HFFc6 (cell line): ENCODE measurements around the gene UGT1A6. TPM values are rescaled to one million over a fixed set of nuclear protein-coding genes. Genes with fewer than 3 reads are reported as not detected.
"Not testable (repeated sequence)": the region's sequence is repeated elsewhere in the genome, so short reads cannot be mapped to it uniquely, and the experiment has no call there.

Experiments
- DNase-seq: peaks from one replicate; pipeline ENCODE4 v3.0.0-alpha.2; 2018
- H3K27ac Mint-ChIP-seq: 2 replicates; pipeline ENCODE4 v1.8.0; 2020; ENCODE audit warnings: mild to moderate bottlenecking, mixed read lengths
- H3K27me3 Mint-ChIP-seq: 2 replicates; pipeline ENCODE4 v1.8.0; 2021; ENCODE audit warnings: mild to moderate bottlenecking, moderate library complexity, mixed read lengths; ENCODE audit not compliant: insufficient read depth
- H3K36me3 Mint-ChIP-seq: 2 replicates; pipeline ENCODE4 v1.8.0; 2021; ENCODE audit warnings: low read depth, mixed read lengths
- H3K4me1 Mint-ChIP-seq: 2 replicates; pipeline ENCODE4 v1.8.0; 2020; ENCODE audit warnings: low read depth, mixed read lengths
- H3K4me3 Mint-ChIP-seq: 2 replicates; pipeline ENCODE4 v1.8.0; 2020; ENCODE audit warnings: mild to moderate bottlenecking, moderate library complexity, mixed read lengths
- H3K9me3 Mint-ChIP-seq: 2 replicates; pipeline ENCODE4 v1.8.0; 2020; ENCODE audit warnings: mild to moderate bottlenecking, mixed read lengths
- total RNA-seq, 6 experiments: library from RNA; stranded (reverse); fragmentation: NEBNext Ultra II Directional; extraction: Animal tissue kit (Norgen Biotek cat#: 25700); gene quantifications; 2 replicates in 1 of 6; 3 replicates in 5 of 6; pipeline ENCODE4 v1.2.3, GENCODE V29; 2021
- TF ChIP-seq, protein P1 (sequence below): fragments of 200-600 bp; sonication (generic); IDR thresholded peaks from 2 replicates; pipeline ENCODE4 v1.5.0; 2021; ENCODE audit warnings: antibody characterized with exemption, mild to moderate bottlenecking

UGT1A6 gene
- total RNA-seq, 6 experiments from 2014 or later: not detected

DNA sequence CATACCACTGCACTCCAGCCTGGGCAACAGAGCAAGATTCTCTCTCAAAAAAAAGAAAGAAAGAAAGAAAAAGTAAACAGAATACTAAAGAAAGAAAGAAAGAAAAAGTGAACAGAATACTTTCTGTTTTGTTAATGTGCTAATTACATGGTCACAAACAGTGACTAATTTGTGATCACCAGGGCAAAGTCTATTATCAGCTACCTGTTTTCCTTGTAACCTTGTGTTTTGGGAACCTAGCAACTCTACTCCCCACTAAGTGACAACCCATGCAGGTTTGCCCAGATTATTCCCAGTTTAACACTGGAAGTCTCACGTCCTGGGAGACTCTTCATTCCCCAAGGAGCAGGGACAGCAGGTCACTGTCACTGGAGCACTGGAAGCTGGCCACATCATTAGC, 37.6 kb upstream of the UGT1A6 start:
- Mint-ChIP-seq H3K27ac (no peak overlapping the region), H3K36me3 (no peaks in the 10 kb centered on the region), H3K4me3 (no peak overlapping the region), H3K9me3 (no peaks in the 10 kb centered on the region), H3K27me3 (no peaks in the 10 kb centered on the region; the same call in 1 of the 2 replicates), H3K4me1 (no peaks in the 10 kb centered on the region)
- TF ChIP-seq, protein P1, sequence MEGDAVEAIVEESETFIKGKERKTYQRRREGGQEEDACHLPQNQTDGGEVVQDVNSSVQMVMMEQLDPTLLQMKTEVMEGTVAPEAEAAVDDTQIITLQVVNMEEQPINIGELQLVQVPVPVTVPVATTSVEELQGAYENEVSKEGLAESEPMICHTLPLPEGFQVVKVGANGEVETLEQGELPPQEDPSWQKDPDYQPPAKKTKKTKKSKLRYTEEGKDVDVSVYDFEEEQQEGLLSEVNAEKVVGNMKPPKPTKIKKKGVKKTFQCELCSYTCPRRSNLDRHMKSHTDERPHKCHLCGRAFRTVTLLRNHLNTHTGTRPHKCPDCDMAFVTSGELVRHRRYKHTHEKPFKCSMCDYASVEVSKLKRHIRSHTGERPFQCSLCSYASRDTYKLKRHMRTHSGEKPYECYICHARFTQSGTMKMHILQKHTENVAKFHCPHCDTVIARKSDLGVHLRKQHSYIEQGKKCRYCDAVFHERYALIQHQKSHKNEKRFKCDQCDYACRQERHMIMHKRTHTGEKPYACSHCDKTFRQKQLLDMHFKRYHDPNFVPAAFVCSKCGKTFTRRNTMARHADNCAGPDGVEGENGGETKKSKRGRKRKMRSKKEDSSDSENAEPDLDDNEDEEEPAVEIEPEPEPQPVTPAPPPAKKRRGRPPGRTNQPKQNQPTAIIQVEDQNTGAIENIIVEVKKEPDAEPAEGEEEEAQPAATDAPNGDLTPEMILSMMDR: no peak
- no peak for DNase-seq

DNA sequence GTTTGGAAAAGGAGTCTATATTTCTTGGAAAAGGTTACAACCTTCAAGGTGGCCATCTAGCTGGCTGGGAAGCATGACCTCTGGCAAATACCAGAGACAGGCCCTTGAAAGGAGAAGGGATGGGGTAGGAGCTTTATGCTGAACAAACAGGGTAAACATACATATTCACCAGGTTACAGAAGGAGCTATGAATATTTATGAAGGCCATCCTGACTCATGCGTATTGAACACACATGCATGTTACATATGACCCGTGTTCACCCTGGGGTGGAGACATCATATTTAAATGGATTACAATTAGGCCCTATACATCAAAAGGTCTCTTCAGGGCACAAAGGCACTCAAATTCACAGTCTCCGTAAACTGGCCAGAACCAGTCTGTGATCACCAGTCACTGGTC, 36.7 kb upstream of the UGT1A6 start:
- not testable (repeated sequence) for H3K9me3 Mint-ChIP-seq, H3K4me1 Mint-ChIP-seq, H3K27ac Mint-ChIP-seq, H3K36me3 Mint-ChIP-seq, H3K27me3 Mint-ChIP-seq, H3K4me3 Mint-ChIP-seq, DNase-seq

DNA sequence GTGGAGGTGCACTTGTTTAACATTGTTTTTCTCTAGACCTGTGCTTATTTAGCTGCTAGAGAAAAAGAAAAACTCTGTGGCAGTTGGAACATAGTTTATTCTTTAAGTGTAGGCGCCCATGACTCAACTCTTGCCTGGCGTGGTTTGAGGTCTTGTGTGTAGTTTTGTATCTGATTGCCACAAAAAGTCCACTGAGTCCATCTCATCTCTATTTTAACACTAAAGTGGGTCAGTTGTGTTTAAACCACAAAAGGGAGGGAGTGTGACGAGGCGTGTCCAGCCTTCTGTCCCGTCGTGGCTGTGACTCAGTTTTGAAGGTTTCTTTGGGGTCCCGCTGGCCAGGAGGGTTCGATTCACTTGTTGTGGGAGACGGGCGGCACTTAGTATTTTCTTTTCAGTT, 36.2 kb upstream of the UGT1A6 start:
- H3K27ac Mint-ChIP-seq: no peak overlapping the region
- H3K9me3 Mint-ChIP-seq: peaks cover 4% of the 10 kb centered on the region; the same call in 1 of the 2 replicates
- TF ChIP-seq, protein P1: no peak
- no peaks in the 10 kb centered on the region for H3K4me1 Mint-ChIP-seq
- no peak for DNase-seq
- no peaks in the 10 kb centered on the region; the same call in 1 of the 2 replicates for H3K27me3 Mint-ChIP-seq
- H3K4me3 Mint-ChIP-seq: no peak overlapping the region
- H3K36me3 Mint-ChIP-seq: no peaks in the 10 kb centered on the region

DNA sequence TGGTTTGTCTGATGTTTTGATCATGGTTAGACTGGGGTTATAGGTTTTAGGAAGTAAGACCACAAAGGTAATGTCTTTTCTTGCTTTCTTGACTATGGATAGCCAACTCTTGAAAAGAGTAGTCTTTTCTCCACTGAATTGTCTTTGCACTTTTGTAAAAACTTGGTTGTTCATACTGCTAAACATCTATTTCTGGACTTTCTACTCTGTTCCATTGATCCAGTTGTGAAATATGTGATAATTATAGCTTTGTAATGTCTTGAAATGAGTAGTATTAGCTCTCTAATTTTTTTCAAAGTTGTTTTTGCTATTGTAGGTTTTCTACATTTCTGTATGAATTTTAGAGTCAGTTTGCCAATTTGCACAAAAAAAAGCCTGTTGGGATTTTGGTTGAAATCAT, 34.1 kb upstream of the UGT1A6 start:
- no peaks in the 10 kb centered on the region for H3K4me1 Mint-ChIP-seq
- no peaks in the 10 kb centered on the region for H3K36me3 Mint-ChIP-seq
- no peaks in the 10 kb centered on the region; the same call in 1 of the 2 replicates for H3K27me3 Mint-ChIP-seq
- TF ChIP-seq, protein P1: no peak
- peaks cover 7% of the 10 kb centered on the region; the same call in 1 of the 2 replicates for H3K9me3 Mint-ChIP-seq
- H3K4me3 Mint-ChIP-seq: no peak overlapping the region
- H3K27ac Mint-ChIP-seq: no peak overlapping the region
- no peak for DNase-seq

DNA sequence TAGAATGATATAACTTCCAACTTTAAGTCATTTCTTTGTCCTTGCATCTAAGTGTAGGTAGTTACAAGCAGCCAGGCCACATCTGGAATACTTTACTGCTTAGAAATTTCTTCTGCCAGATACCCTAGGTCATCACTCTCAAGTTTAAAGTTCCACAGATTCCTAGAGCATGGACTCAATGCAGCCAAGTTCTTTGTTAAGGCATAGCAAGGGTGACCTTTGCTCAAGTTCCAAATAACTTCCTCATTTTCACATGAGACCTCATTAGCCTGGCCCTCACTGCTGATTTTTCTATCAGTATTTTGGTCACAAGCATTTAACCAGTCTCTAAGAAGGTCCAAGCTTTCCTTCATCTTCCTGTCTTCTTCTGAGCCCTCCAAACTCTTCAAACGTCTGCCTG, 28.8 kb upstream of the UGT1A6 start:
- TF ChIP-seq, protein P1: no peak
- Mint-ChIP-seq H3K27me3 (no peaks in the 10 kb centered on the region), H3K36me3 (no peaks in the 10 kb centered on the region), H3K4me1 (no peaks in the 10 kb centered on the region), H3K27ac (no peak overlapping the region), H3K4me3 (no peak overlapping the region), H3K9me3 (peaks cover 15% of the 10 kb centered on the region)
- DNase-seq: no peak

DNA sequence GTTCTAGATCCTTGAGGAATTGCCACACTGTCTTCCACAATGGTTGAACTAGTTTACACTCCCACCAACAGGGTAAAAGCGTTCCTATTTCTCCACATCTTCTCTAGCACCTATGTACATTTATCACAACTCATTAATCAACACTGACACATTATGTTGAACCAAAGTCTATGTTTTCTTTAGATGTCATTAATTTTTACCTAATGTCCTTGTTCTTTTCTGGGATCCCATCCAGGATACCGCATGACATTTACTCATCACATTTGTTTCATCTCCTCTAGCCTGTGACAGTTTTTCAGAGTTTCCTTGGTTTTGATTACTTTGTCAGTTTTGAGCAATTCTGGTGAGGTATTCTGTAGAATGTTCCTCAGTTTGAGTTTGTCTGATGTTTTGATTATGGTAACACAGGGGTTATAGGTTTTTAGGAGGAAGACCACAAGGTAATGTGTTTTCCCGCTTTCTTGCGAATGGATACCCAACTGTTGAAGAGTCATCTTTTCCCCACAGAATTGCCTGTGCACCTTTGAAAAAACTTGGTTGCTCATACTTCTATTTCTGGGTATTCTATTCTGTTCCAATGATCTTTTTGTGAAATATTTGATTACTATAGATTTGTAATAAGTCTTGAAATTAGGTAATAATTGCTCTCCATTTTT, 24.0 kb upstream of the UGT1A6 start:
- DNase-seq: no peak
- Mint-ChIP-seq H3K9me3 (peaks cover 9% of the 10 kb centered on the region), H3K4me1 (no peaks in the 10 kb centered on the region), H3K27ac (no peak overlapping the region), H3K36me3 (no peaks in the 10 kb centered on the region), H3K4me3 (no peak overlapping the region), H3K27me3 (no peaks in the 10 kb centered on the region)
- TF ChIP-seq, protein P1: no peak
